GM12865 (cell line): Measurements from ENCODE around the gene DYNLL2.

ENCODE experiments used
- DNase-seq: peaks from one replicate; pipeline ENCODE4 v3.0.0; 2010; ENCODE audit warnings: low read depth
- H3K4me3 ChIP-seq: 2 replicates; pipeline ENCODE4 v1.5.1; 2011; ENCODE audit warnings: mild to moderate bottlenecking, low read depth, low read length, control low read depth
- CTCF ChIP-seq: IDR thresholded peaks from 2 replicates; pipeline ENCODE4 v1.5.1; 2011; ENCODE audit warnings: low read length, control low read depth, low read depth, inconsistent platforms; ENCODE audit not compliant: insufficient read depth; ENCODE audit errors: missing control alignments

DYNLL2 gene

GRCh38 chr17:58052945-58053715, 30.1 kb upstream of the DYNLL2 start:
- TF ChIP-seq CTCF: no peak
- no peak for DNase-seq
- no peak overlapping the region for H3K4me3 ChIP-seq

GRCh38 chr17:58054641-58055040, 28.6 kb upstream of the DYNLL2 start:
- TF ChIP-seq CTCF: no peak

GRCh38 chr17:58056476-58056875, 26.7 kb upstream of the DYNLL2 start:
- no peak for DNase-seq
- no peak for TF ChIP-seq CTCF
- no peak overlapping the region for H3K4me3 ChIP-seq

More at GRCh38 chr17:58054641-58055040, 28.6 kb upstream of the DYNLL2 start:
- no peak for DNase-seq
- no peak overlapping the region for H3K4me3 ChIP-seq

GRCh38 chr17:58059141-58059540, 24.1 kb upstream of the DYNLL2 start:
- DNase-seq: no peak
- no peak overlapping the region for H3K4me3 ChIP-seq
- no peak for TF ChIP-seq CTCF

- TF ChIP-seq CTCF: no peak
- DNase-seq: no peak
- no peak overlapping the region for H3K4me3 ChIP-seq
These were observed 22.5 kb upstream of the DYNLL2 start for GRCh38 chr17:58060596-58061191.

GRCh38 chr17:58061672-58062071, 21.5 kb upstream of the DYNLL2 start:
- no peak for TF ChIP-seq CTCF
- no peak for DNase-seq
- no peak overlapping the region for H3K4me3 ChIP-seq
